IMR-90 (cell line): ENCODE data around the gene NRXN2. TPM values are rescaled to one million over a fixed set of nuclear protein-coding genes. Genes with fewer than 3 reads are reported as not detected.

Experiments
- ATAC-seq: fragments of 200-7000 bp; cut with Tn5 transposase; 2 replicates; pipeline ENCODE4 v1.9.1; 2020; ENCODE audit warnings: low read depth, mild to moderate bottlenecking, moderate library complexity
- BruUV-seq: library from RNA; stranded (reverse); fragments of 400-500 nt; replicated peaks from 2 replicates; lab custom pipeline; 2021; lab: Mats Ljungman, UMichigan
- CTCF ChIA-PET: fragments of 300-600 bp; formaldehyde crosslinking; extraction: SDS; loops from one replicate; lab custom pipeline; 2021; ENCODE audit warnings: antibody characterized with exemption; lab: Yijun Ruan, JAX
- POLR2A ChIA-PET: fragments of 300-600 bp; sonication (Branson Sonifier 250); formaldehyde crosslinking; loops from one replicate; lab custom pipeline; 2022; ENCODE audit warnings: antibody characterized with exemption; ENCODE audit not compliant: unreplicated experiment; lab: Charles Lee
- DNase-seq: peaks from one replicate; pipeline ENCODE4 v3.0.0; 2013
- H2AFZ ChIP-seq: replicated peaks from 2 replicates; pipeline ENCODE3; 2013; ENCODE audit warnings: low read length, mild to moderate bottlenecking; ENCODE audit not compliant: poor library complexity
- H2AK5ac ChIP-seq: 2 replicates; pipeline ENCODE4 v1.6.1; 2013; ENCODE audit warnings: low read depth, low read length, inconsistent platforms
- H2AK9ac ChIP-seq: replicated peaks from 2 replicates; pipeline ENCODE3; 2013; ENCODE audit warnings: mild to moderate bottlenecking, low read depth, low read length, moderate library complexity; ENCODE audit not compliant: poor library complexity
- H2BK120ac ChIP-seq: 2 replicates; pipeline ENCODE4 v1.6.1; 2013; ENCODE audit warnings: low read depth, low read length, inconsistent platforms
- H2BK15ac ChIP-seq: 3 replicates; pipeline ENCODE4 v1.6.1; 2013; ENCODE audit warnings: low read depth, low read length, inconsistent platforms
- H2BK20ac ChIP-seq: 2 replicates; pipeline ENCODE4 v1.6.1; 2013; ENCODE audit warnings: low read depth, mild to moderate bottlenecking, inconsistent platforms, low read length, moderate library complexity
- H2BK5ac ChIP-seq: 2 replicates; pipeline ENCODE4 v1.6.1; 2013; ENCODE audit warnings: mild to moderate bottlenecking, low read depth, low read length, inconsistent platforms; ENCODE audit not compliant: poor library complexity, severe bottlenecking
- H3K14ac ChIP-seq: replicated peaks from 2 replicates; pipeline ENCODE4 v1.6.1; 2013; ENCODE audit warnings: low read depth, low read length, inconsistent platforms
- H3K18ac ChIP-seq: 2 replicates; pipeline ENCODE4 v1.6.1; 2013; ENCODE audit warnings: low read depth, low read length, control low read depth
- H3K23ac ChIP-seq: 2 replicates; pipeline ENCODE4 v1.6.1; 2013; ENCODE audit warnings: low read depth, low read length, inconsistent platforms
- H3K27ac ChIP-seq: 2 replicates; pipeline ENCODE4 v1.5.1; 2013; ENCODE audit warnings: mild to moderate bottlenecking, control low read depth, low read length; ENCODE audit not compliant: insufficient read depth
- H3K27me3 ChIP-seq: 2 replicates; pipeline ENCODE4 v1.6.1; 2013; ENCODE audit warnings: low read length; ENCODE audit not compliant: control insufficient read depth, insufficient read depth
- H3K36me3 ChIP-seq: 2 replicates; pipeline ENCODE4 v1.6.1; 2013; ENCODE audit warnings: low read length, mixed read lengths; ENCODE audit not compliant: control insufficient read depth, insufficient read depth
- H3K4ac ChIP-seq: 2 replicates; pipeline ENCODE4 v1.6.1; 2013; ENCODE audit warnings: low read depth, low read length, inconsistent platforms
- H3K4me1 ChIP-seq: 2 replicates; pipeline ENCODE4 v1.6.1; 2013; ENCODE audit warnings: low read length, mixed read lengths; ENCODE audit not compliant: control insufficient read depth, insufficient read depth
- H3K4me2 ChIP-seq: 2 replicates; pipeline ENCODE4 v1.6.1; 2013; ENCODE audit warnings: low read depth, mild to moderate bottlenecking, control low read depth, low read length, moderate library complexity
- H3K4me3 ChIP-seq: 2 replicates; pipeline ENCODE4 v1.5.1; 2013; ENCODE audit warnings: low read depth, mild to moderate bottlenecking, control low read depth, low read length, moderate library complexity; ENCODE audit not compliant: insufficient read depth
- H3K56ac ChIP-seq: 2 replicates; pipeline ENCODE4 v1.6.1; 2013; ENCODE audit warnings: low read length, inconsistent platforms; ENCODE audit not compliant: insufficient read depth; ENCODE audit errors: extremely low read depth
- H3K79me1 ChIP-seq, 2 experiments: 2 replicates each; pipeline ENCODE4 v1.6.1; 2013; ENCODE audit warnings: low read length in 2 of 2, inconsistent platforms in 1 of 2, low read depth in 1 of 2
- H3K9ac ChIP-seq: 2 replicates; pipeline ENCODE4 v1.6.1; 2013; ENCODE audit warnings: low read depth, low read length, control low read depth
- H3K9me1 ChIP-seq: 2 replicates; pipeline ENCODE4 v1.6.1; 2013; ENCODE audit warnings: low read length, inconsistent platforms; ENCODE audit not compliant: insufficient read depth
- H3K9me3 ChIP-seq: 2 replicates; pipeline ENCODE4 v1.6.1; 2013; ENCODE audit warnings: low read length; ENCODE audit not compliant: control insufficient read depth, insufficient read depth
- H4K20me1 ChIP-seq: 2 replicates; pipeline ENCODE4 v1.6.1; 2013; ENCODE audit warnings: low read length, inconsistent platforms; ENCODE audit not compliant: insufficient read depth
- H4K5ac ChIP-seq: 2 replicates; pipeline ENCODE4 v1.6.1; 2013; ENCODE audit warnings: mild to moderate bottlenecking, low read depth, low read length, control low read depth
- H4K8ac ChIP-seq, 2 experiments: 2 replicates each; pipeline ENCODE4 v1.6.1; 2013; ENCODE audit warnings: low read depth in 2 of 2, low read length in 2 of 2, control low read depth in 1 of 2, inconsistent platforms in 1 of 2
- H4K91ac ChIP-seq: 2 replicates; pipeline ENCODE4 v1.6.1; 2013; ENCODE audit warnings: low read depth, low read length, inconsistent platforms; ENCODE audit not compliant: insufficient read depth
- CHD1 ChIP-seq: IDR thresholded peaks from 2 replicates; pipeline ENCODE4 v1.6.1; 2012; ENCODE audit warnings: low read depth, low read length, improper control_type of control experiment
- ELK1 ChIP-seq: fragments of 150-350 bp; IDR thresholded peaks from 2 replicates; pipeline ENCODE4 v1.6.1; 2016; ENCODE audit warnings: low read depth, mild to moderate bottlenecking, low read length, moderate library complexity, borderline replicate concordance
- POLR2A ChIP-seq: IDR thresholded peaks from 2 replicates; pipeline ENCODE4 v1.6.1; 2012; ENCODE audit warnings: mild to moderate bottlenecking, low read depth, low read length
- whole genome bisulfite sequencing, 2 experiments: methylation state at CpG; one replicate each; pipeline versions ENCODE4 v1.1.5 to v1.1.7; 2013; ENCODE audit warnings: missing lambda C conversion rate in 2 of 2; ENCODE audit not compliant: insufficient read length in 1 of 2; ENCODE audit errors: extremely low coverage in 2 of 2; 5-methylcytosine and 5-hydroxymethylcytosine counted together
- dilution Hi-C: fragments of 300-500 bp; cut with HindIII; formaldehyde crosslinking; loops from one replicate; pipeline ENCODE4 v1.14.3; 2018; ENCODE audit warnings: low sequenced_read_pairs; ENCODE audit not compliant: unreplicated experiment
- in situ Hi-C: fragments of 300-500 bp; cut with MboI; formaldehyde crosslinking; loops from 3 replicates; pipeline ENCODE4 v1.14.3; 2019; ENCODE audit warnings: low sequenced_read_pairs, inconsistent platforms, mixed read lengths
- intact Hi-C: fragments of 100-400 bp; cut with micrococcal nuclease; formaldehyde crosslinking; loops from 2 replicates; pipeline ENCODE4 v1.10.0; 2022
- polyA plus RNA-seq, 3 experiments: library from polyadenylated mRNA; depleted of rRNA; stranded (reverse); fragments of >200 nt; gene quantifications; 2 replicates each; pipeline ENCODE4 v1.2.3, GENCODE V29; 2012; ENCODE audit warnings: low replicate concordance in 1 of 3
- total RNA-seq: library from RNA; depleted of rRNA; stranded (reverse); fragments of >200 nt; gene quantifications from 2 replicates; pipeline ENCODE4 v1.2.3, GENCODE V29; 2012

NRXN2 gene
- total and polyA plus RNA-seq, 2 of the 4 experiments (the other 2 are of a cell fraction) = 0.18 to 0.22 TPM

- no peak overlapping the region for H3K4ac ChIP-seq
Measured at GRCh38 chr11:64754919-64755662, 32.1 kb upstream of the NRXN2 start.

More at GRCh38 chr11:64754919-64755662, 32.1 kb upstream of the NRXN2 start:
- Histone ChIP-seq H4K8ac (no peak overlapping the region), H2BK15ac (no peak overlapping the region), H3K14ac (no peak overlapping the region), H3K9me3 (no peaks in the 10 kb centered on the region), H3K4me2 (no peak overlapping the region), H3K9me1 (0 out of 2 replicates have a peak, but pooled peaks cover 1% of the 10 kb centered on the region), H2AFZ (no peak overlapping the region), H2AK5ac (no peak overlapping the region), H3K9ac (no peak overlapping the region), H3K36me3 (no peaks in the 10 kb centered on the region), H4K91ac (no peak overlapping the region), H3K56ac (no peak overlapping the region), H3K79me1 (no peaks in the 10 kb centered on the region), H3K4me1 (peaks cover 1% of the 10 kb centered on the region; the same call in 1 of the 2 replicates), H3K18ac (no peak overlapping the region), H3K27me3 (no peaks in the 10 kb centered on the region), H3K4me3 (no peak overlapping the region), H3K27ac (no peak overlapping the region), H4K20me1 (peaks cover 5% of the 10 kb centered on the region), H2BK120ac (no peak overlapping the region), H2BK20ac (no peak overlapping the region), H2AK9ac (peak overlapping the region; percentile 24), H3K23ac (no peak overlapping the region), H4K5ac (no peak overlapping the region), H2BK5ac (no peak overlapping the region)
- ChIA-PET CTCF (no interaction called here), POLR2A (no interaction called here)
- WGBS, 2 experiments = 92% methylated on average over 8 of the region's 21 CpGs; no CpG with 5 or more reads in 1 of the 2 experiments
- no peak for ATAC-seq
- BruUV-seq = no TSS peak
- DNase-seq = no peak
- intact Hi-C loops = no loop called here
- in situ Hi-C loops = no loop called here
- TF ChIP-seq CHD1 (no peak), ELK1 (no peak), POLR2A (no peak)
- dilution Hi-C loops = no loop called here
